ENCODE results near the gene GOLT1B. TPM values are rescaled to one million over a fixed set of nuclear protein-coding genes. Genes with fewer than 3 reads are reported as not detected.

Gene GOLT1B
- total RNA-seq, 1 experiment from 2014 or later, result 46.1 TPM

- no peaks in the 10 kb centered on the region for H3K4me1 Mint-ChIP-seq
- no peak overlapping the region for H2AK5ac ChIP-seq (ENCODE audit: insufficient read length, low read length)
- no peak overlapping the region for H3K14ac ChIP-seq (ENCODE audit: insufficient read depth, low read length)
These were observed 58.4 kb downstream of the GOLT1B start for GRCh38 chr12:21559855-21560569.

More at GRCh38 chr12:21559855-21560569, 58.4 kb downstream of the GOLT1B start:
- Histone ChIP-seq H3K4me2 (ENCODE audit: insufficient read depth, insufficient read length, low read length) (no peak overlapping the region), H2AFZ (ENCODE audit: low read length) (no peak overlapping the region), H2BK20ac (ENCODE audit: low read depth, low read length, poor library complexity, severe bottlenecking) (no peak overlapping the region), H3K27ac (ENCODE audit: insufficient read length, low read depth, low read length) (no peak overlapping the region), H2BK15ac (ENCODE audit: low read depth, low read length) (no peak overlapping the region), H3K4ac (ENCODE audit: low read depth, low read length) (no peak overlapping the region), H2BK12ac (ENCODE audit: insufficient read length, low read depth, low read length) (no peak overlapping the region), H3K23me2 (ENCODE audit: insufficient read length, low read depth, low read length, poor library complexity, severe bottlenecking) (no peaks in the 10 kb centered on the region), H3K9ac (ENCODE audit: extremely low read depth, insufficient read length, low read length) (no peak overlapping the region), H4K20me1 (ENCODE audit: control insufficient read depth, insufficient read depth, insufficient read length) (no peaks in the 10 kb centered on the region), H3K79me2 (ENCODE audit: insufficient read depth, low read length) (no peaks in the 10 kb centered on the region), H3K9me3 (ENCODE audit: control insufficient read depth, low read depth, low read length) (no peaks in the 10 kb centered on the region), H3K18ac (ENCODE audit: insufficient read length, low read depth, low read length) (no peak overlapping the region), H3K27me3 (ENCODE audit: insufficient read depth, low read length) (no peaks in the 10 kb centered on the region), H3T11ph (ENCODE audit: low read length) (no peak overlapping the region), H2BK5ac (ENCODE audit: insufficient read length, low read length) (no peak overlapping the region), H4K5ac (ENCODE audit: insufficient read length, low read depth, low read length) (no peak overlapping the region), H4K8ac (replicated peaks; ENCODE audit: insufficient read length, low read depth, low read length) (no peak overlapping the region), H3K79me1 (ENCODE audit: insufficient read depth, low read depth, low read length, poor library complexity, severe bottlenecking) (no peaks in the 10 kb centered on the region), H3K23ac (ENCODE audit: insufficient read length, low read depth, low read length) (no peak overlapping the region), H2BK120ac (ENCODE audit: low read depth, low read length, poor library complexity, severe bottlenecking) (no peak overlapping the region), H3K56ac (ENCODE audit: insufficient read length, low read depth, low read length) (no peak overlapping the region), H3K4me1 (ENCODE audit: insufficient read depth, low read length) (no peaks in the 10 kb centered on the region), H4K91ac (ENCODE audit: insufficient read length, low read depth, low read length) (no peak overlapping the region)
- TF ChIP-seq CTCF (conservative IDR thresholded peaks at IDR 0.05), result no peak
- Mint-ChIP-seq H3K36me3 (ENCODE audit: insufficient read depth in 1 of 3, low read depth in 3 of 3) (no peaks in the 10 kb centered on the region), H3K27ac (no peak overlapping the region), H3K9me3 (no peaks in the 10 kb centered on the region; a peak in 2 of 5 replicates), H3K4me3 (no peak overlapping the region), H3K27me3 (ENCODE audit: low read depth) (no peaks in the 10 kb centered on the region)
- no CpG with 5 or more reads among the region's 7 CpGs for WGBS (ENCODE audit: extremely low coverage, insufficient read length, low lambda C conversion rate)
- no peak for DNase-seq
